ENCODE data around the gene PRKN. TPM values are rescaled to one million over a fixed set of nuclear protein-coding genes. Genes with fewer than 3 reads are reported as not detected.
A peak's percentile ranks its signal among the peaks of the same experiment; 100 is the strongest.

PRKN gene
- total and polyA plus RNA-seq, 9 of the 15 experiments (the other 6 are each of a cell fraction or from before 2014, with no cell fraction given) = 0.03 to 0.96 (median 0.15) TPM; not detected in 2

DNA sequence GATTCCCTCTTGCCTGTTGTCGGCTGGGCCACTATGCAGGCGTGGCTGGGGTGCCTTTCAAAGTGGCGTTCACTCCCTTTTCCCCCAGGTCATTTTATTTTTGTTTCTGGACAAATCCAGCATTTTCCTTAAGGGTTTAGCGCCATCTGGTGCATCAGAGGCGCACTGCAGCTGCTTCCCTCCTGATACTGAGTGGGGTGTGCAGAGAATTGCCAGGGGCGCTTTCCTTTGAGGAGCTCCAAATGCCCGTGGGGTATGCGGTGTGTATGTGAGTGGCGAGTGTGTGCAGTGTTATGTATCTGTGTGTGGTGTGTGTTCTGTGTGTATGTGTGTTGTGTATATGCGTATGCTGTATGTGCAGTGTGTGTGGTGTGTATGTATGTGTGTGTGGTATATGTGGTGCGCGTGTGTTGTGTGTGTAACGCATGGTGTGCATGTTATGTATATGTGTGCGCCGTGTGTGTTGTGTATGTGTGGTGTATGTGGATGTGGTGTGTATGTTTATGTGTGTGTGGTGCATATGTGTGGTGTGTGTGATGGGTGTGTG, 1353.6 kb downstream of the PRKN start:
- no peaks in the 10 kb centered on the region for H3K9me3 ChIP-seq (replicated peaks; ENCODE audit: control insufficient read depth, insufficient read depth, low read depth, low read length)
- H3K27me3 ChIP-seq (ENCODE audit: control insufficient read depth in 2 of 2, insufficient read depth in 2 of 2, low read length in 2 of 2) = peaks cover 9 to 28% of the 10 kb centered on the region in 2 experiments; a peak in 3 of 5 replicates
- POLR2A ChIA-PET = interaction anchor here (0.5 to 1.6 kb wide), 7 partner anchors 9 to 776 kb away, joined by 3 to 6 read pairs (median 3); no protein-coding TSS in a partner anchor
- peak overlapping the region in 1 of 2 experiments; percentile 67; a peak in 1 of 4 replicates for H3K9ac ChIP-seq (ENCODE audit: insufficient read depth in 1 of 2, low read depth in 2 of 2, low read length in 2 of 2)
- H3K36me3 ChIP-seq (ENCODE audit: control insufficient read depth, insufficient read depth, low read length) = no peaks in the 10 kb centered on the region
- H4K20me1 ChIP-seq (replicated peaks; ENCODE audit: control insufficient read depth, insufficient read depth, low read length) = 0 out of 2 replicates have a peak, but pooled peaks cover 4% of the 10 kb centered on the region
- peak; percentile 94 for FAIRE-seq
- H3K4me2 ChIP-seq (ENCODE audit: insufficient read depth, low read length) = peak overlapping the region; percentile 42
- CTCF ChIA-PET (ENCODE audit: low intra/inter-chr PET ratio) = interaction anchor here (0.7 to 2.4 kb wide), 9 partner anchors 18 to 855 kb away, joined by 3 to 16 read pairs (median 4); no protein-coding TSS in a partner anchor
- WGBS (ENCODE audit: insufficient coverage, low coverage, missing lambda C conversion rate) = 17% methylated on average over 15 of the region's 15 CpGs
- peaks cover 14 to 20% of the 10 kb centered on the region in 2 experiments; a peak in 4 of 5 replicates for H3K4me1 ChIP-seq (replicated peaks in 1 of 2; ENCODE audit: control insufficient read depth in 2 of 2, insufficient read depth in 2 of 2, low read length in 2 of 2)
- H3K79me2 ChIP-seq (ENCODE audit: control insufficient read depth, insufficient read depth, low read length) = no peaks in the 10 kb centered on the region
- peak; percentile 69 for ATAC-seq
- intact Hi-C loops (cut with micrococcal nuclease) (loop anchor here (1.0 to 5.0 kb wide), 9 partner anchors 102 to 853 kb away; partner anchors contain the start of gene AGPAT4), in situ Hi-C loops (cut with MboI) (loop anchor here (5.0 to 10.0 kb wide), 2 partner anchors 642 to 859 kb away; no protein-coding TSS in a partner anchor)
- no peaks in the 10 kb centered on the region for H3K9me1 ChIP-seq (ENCODE audit: control insufficient read depth, insufficient read depth, low read length)
- no peak overlapping the region for H3K27ac ChIP-seq (ENCODE audit: extremely low read depth, low read depth, low read length)
- DNase-seq (ENCODE audit: extremely low read depth in 1 of 4, low spot score in 3 of 4) = peak; percentile 73 to 89 (median 80)
- peak overlapping the region; percentile 73 for H2AFZ ChIP-seq (ENCODE audit: low read depth, low read length)
- BruUV-seq (replicated peaks) = no TSS peak
- H3K4me3 ChIP-seq = no peak overlapping the region
- TF ChIP-seq, protein P1, sequence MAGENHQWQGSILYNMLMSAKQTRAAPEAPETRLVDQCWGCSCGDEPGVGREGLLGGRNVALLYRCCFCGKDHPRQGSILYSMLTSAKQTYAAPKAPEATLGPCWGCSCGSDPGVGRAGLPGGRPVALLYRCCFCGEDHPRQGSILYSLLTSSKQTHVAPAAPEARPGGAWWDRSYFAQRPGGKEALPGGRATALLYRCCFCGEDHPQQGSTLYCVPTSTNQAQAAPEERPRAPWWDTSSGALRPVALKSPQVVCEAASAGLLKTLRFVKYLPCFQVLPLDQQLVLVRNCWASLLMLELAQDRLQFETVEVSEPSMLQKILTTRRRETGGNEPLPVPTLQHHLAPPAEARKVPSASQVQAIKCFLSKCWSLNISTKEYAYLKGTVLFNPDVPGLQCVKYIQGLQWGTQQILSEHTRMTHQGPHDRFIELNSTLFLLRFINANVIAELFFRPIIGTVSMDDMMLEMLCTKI (IDR thresholded peaks at IDR 0.05; ENCODE audit: partially characterized antibody) = no peak
- TF ChIP-seq RBM14 (IDR thresholded peaks at IDR 0.05; ENCODE audit: borderline replicate concordance, insufficient read depth, low read depth, low read length) (no peak), RFX5 (IDR thresholded peaks at IDR 0.05; ENCODE audit: low read depth, low read length) (no peak), KDM4B (IDR thresholded peaks at IDR 0.05; ENCODE audit: borderline replicate concordance in 2 of 2, low read depth in 1 of 2) (no peak), NCOA2 (IDR thresholded peaks at IDR 0.05; ENCODE audit: partially characterized antibody in 2 of 2) (no peak), NR1H2 (CRISPR knock-in tag; IDR thresholded peaks at IDR 0.05) (no peak), ZKSCAN8 (CRISPR knock-in tag; IDR thresholded peaks at IDR 0.05) (no peak), PURB (CRISPR knock-in tag; IDR thresholded peaks at IDR 0.05; ENCODE audit: low read depth) (no peak), KDM5B (IDR thresholded peaks at IDR 0.05; ENCODE audit: insufficient replicate concordance, low read depth, low read length) (no peak), HOXB6 (CRISPR knock-in tag; IDR thresholded peaks at IDR 0.05; ENCODE audit: borderline replicate concordance) (no peak), RBM39 (optimal IDR thresholded peaks at IDR 0.05; ENCODE audit: low read depth, low read length) (no peak), BACH1 (tag; IDR thresholded peaks at IDR 0.05) (no peak), ZNF778 (CRISPR knock-in tag; IDR thresholded peaks at IDR 0.05) (no peak), ZNF586 (CRISPR knock-in tag; conservative IDR thresholded peaks at IDR 0.05) (no peak), TARDBP (IDR thresholded peaks at IDR 0.05) (peak; percentile 31; the same call in 1 of the 2 replicates), KDM2B (CRISPR knock-in tag; IDR thresholded peaks at IDR 0.05) (no peak)
